Cardiac fibroblast (primary cell): ENCODE results near the gene IL11.

Experiments used
- DNase-seq, 2 donors: peaks; one replicate each; pipeline versions ENCODE4 v3.0.0 to v3.0.0-alpha.2; 2010; ENCODE audit warnings: low read depth in 2 of 2
- H3K4me3 ChIP-seq, 2 donors: replicated peaks in 1 of 2; 1 replicate in 1 of 2; 2 replicates in 1 of 2; pipeline ENCODE4 v1.5.1; 2011; ENCODE audit warnings: low read depth in 2 of 2, low read length in 2 of 2, mild to moderate bottlenecking in 2 of 2, moderate library complexity in 1 of 2
- TF ChIP-seq, protein P1 (sequence below): IDR thresholded peaks from one replicate; pipeline ENCODE4 v1.5.1; 2011; ENCODE audit warnings: low read depth, mild to moderate bottlenecking, low read length, inconsistent platforms

The IL11 gene

GRCh38 chr19:55400281-55401087, 30.2 kb upstream of the IL11 start:
- TF ChIP-seq, protein P1, sequence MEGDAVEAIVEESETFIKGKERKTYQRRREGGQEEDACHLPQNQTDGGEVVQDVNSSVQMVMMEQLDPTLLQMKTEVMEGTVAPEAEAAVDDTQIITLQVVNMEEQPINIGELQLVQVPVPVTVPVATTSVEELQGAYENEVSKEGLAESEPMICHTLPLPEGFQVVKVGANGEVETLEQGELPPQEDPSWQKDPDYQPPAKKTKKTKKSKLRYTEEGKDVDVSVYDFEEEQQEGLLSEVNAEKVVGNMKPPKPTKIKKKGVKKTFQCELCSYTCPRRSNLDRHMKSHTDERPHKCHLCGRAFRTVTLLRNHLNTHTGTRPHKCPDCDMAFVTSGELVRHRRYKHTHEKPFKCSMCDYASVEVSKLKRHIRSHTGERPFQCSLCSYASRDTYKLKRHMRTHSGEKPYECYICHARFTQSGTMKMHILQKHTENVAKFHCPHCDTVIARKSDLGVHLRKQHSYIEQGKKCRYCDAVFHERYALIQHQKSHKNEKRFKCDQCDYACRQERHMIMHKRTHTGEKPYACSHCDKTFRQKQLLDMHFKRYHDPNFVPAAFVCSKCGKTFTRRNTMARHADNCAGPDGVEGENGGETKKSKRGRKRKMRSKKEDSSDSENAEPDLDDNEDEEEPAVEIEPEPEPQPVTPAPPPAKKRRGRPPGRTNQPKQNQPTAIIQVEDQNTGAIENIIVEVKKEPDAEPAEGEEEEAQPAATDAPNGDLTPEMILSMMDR: no peak
- DNase-seq: no peak
- no peak overlapping the region for H3K4me3 ChIP-seq

DNA sequence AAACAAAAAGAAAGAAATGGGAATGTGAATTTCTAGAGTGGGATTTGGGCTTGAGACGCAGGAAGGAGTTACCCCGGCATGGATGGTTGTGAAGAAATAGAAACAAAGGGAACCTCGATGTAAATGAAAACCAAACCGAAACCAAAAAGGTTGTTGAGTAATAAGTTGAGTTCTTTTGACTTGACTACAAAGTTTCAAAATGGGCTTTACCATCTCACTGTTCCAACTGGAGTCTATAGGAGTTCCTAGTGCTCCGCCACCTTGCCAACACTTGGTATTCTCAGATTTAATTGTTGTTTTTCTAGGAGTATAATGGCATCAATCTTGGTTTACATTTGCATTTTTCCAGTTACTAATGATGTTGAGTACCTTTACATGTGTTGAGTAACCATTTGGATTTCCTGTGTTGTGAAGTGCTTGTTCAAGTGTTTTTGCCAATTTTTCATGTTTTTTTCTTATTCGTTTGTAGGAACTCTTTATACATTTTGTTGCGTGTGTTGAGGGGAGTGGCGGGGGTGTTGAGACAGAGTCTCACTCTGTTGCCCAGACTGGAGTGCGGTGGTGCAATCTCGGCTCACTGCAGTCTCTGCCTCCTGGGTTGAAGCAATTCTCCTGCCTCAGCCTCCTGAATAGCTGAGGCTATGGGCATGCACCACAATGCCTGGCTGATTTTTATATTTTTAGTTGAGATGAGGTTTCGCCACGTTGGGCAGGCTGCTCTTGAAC, 28.1 kb upstream of the IL11 start:
- no peak for DNase-seq
- TF ChIP-seq, protein P1: no peak
- H3K4me3 ChIP-seq: no peak overlapping the region

- H3K4me3 ChIP-seq: no peak overlapping the region
- TF ChIP-seq, protein P1: no peak
- DNase-seq: no peak
These were observed 22.8 kb upstream of the IL11 start for GRCh38 chr19:55392820-55393761.

DNA sequence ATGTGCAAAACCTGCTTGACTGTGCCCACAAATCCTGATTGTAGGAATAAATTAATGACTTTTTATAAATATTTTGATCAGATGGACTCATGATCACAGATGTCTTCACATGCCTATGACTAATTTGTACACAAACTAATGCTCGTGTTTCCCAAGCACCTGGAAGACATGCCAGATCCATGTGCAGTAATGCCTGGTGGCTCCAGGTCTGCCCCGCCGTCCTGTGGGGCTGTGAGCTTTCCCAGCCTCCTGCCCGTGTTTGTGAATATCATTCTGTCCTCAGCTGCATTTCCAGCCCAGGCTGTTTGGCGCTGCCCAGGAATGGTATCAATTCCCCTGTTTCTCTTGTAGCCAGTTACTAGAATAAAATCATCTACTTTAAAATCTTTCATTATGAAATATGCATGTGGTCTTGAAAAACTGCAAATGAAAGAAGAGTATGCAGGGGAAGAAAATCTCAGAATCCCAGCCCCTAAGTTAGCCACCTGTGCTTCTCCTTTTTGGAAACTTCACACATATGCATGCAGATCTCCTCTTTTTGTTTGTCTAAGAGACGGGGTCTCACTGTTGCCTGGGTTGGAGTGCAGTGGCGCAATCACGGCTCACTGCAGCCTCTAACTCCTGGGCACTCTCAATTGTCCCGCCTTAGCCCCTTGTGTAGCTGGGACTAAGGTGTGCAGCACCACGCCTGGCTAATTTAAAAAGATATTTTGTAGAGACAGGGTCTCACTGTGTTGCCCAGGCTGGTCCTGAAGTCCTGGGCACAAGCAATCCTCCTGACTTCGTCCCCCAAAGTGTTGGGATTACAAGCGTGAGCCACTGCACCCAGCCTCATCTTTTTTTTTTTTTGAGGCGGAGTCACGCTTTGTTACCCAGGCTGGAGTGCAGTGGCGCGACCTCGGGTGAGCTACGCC, 21.7 kb upstream of the IL11 start:
- no peak for DNase-seq
- H3K4me3 ChIP-seq: no peak overlapping the region
- TF ChIP-seq, protein P1: no peak

GRCh38 chr19:55391191-55391670, 21.0 kb upstream of the IL11 start:
- no peak for DNase-seq
- TF ChIP-seq, protein P1: no peak
- no peak overlapping the region for H3K4me3 ChIP-seq

DNA sequence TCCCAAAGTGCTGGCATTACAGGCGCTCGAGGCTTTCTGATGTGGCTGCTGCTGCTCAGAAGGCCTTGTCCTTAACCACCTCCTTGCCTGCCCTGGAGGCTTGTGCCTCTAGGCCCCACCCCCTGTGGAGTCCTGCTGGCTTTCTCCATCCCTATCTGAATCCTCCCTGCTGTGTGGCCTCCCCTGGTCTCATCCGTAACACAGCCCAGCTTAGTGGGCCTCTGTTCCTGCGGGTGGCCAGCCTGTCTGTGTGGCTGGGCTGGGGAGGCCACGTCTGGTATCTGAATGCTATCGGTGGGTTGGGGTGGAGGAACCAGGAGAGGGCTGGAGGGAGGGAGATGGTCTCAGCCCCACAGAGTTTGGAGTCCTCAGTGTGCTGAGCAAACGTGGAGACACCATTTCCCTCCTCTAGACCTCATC, 20.2 kb upstream of the IL11 start:
- TF ChIP-seq, protein P1: no peak
- H3K4me3 ChIP-seq: no peak overlapping the region
- DNase-seq: no peak
